A673 (cell line): ENCODE measurements around the gene ITPR2. TPM values are rescaled to one million over a fixed set of nuclear protein-coding genes. Genes with fewer than 3 reads are reported as not detected.
"Not testable (repeated sequence)": the region's sequence is repeated elsewhere in the genome, so short reads cannot be mapped to it uniquely, and the experiment has no call there.

Source experiments
- BruUV-seq: library from RNA; stranded (reverse); fragments of 400-500 nt; replicated peaks from 2 replicates; lab custom pipeline; 2021; lab: Mats Ljungman, UMichigan
- CTCF ChIA-PET: fragments of 300-600 bp; sonication (Branson Sonifier 250); formaldehyde crosslinking; loops from one replicate; lab custom pipeline; 2022; ENCODE audit warnings: antibody characterized with exemption; lab: Charles Lee
- POLR2A ChIA-PET: fragments of 300-600 bp; sonication (Branson Sonifier 250); formaldehyde crosslinking; loops from one replicate; lab custom pipeline; 2022; ENCODE audit warnings: antibody characterized with exemption; ENCODE audit not compliant: low non-redundant PET; lab: Charles Lee
- DNase-seq: peaks from one replicate; pipeline ENCODE4 v3.0.0-alpha.2; 2015; ENCODE audit warnings: low spot score
- H3K27ac ChIP-seq: fragments of 200-600 bp; sonication (generic); 2 replicates; pipeline ENCODE4 v1.5.1; 2016; ENCODE audit warnings: mixed run types, low read depth, mild to moderate bottlenecking, mixed read lengths, antibody characterized with exemption, low read length; ENCODE audit not compliant: poor library complexity, severe bottlenecking
- H3K27me3 ChIP-seq: fragments of 200-600 bp; sonication (generic); replicated peaks from 2 replicates; pipeline ENCODE4 v1.6.1; 2017; ENCODE audit warnings: mixed run types, low read depth, mild to moderate bottlenecking, mixed read lengths, antibody characterized with exemption, low read length; ENCODE audit not compliant: insufficient read depth, poor library complexity
- H3K36me3 ChIP-seq: fragments of 200-600 bp; sonication (generic); 2 replicates; pipeline ENCODE4 v1.6.1; 2016; ENCODE audit warnings: mixed run types, mild to moderate bottlenecking, mixed read lengths, antibody characterized with exemption, low read length; ENCODE audit not compliant: insufficient read depth, poor library complexity, severe bottlenecking
- H3K4me1 ChIP-seq: fragments of 200-600 bp; sonication (generic); 2 replicates; pipeline ENCODE4 v1.6.1; 2017; ENCODE audit warnings: mixed run types, mild to moderate bottlenecking, mixed read lengths, antibody characterized with exemption, low read length; ENCODE audit not compliant: insufficient read depth, poor library complexity, severe bottlenecking
- H3K4me3 ChIP-seq: fragments of 200-600 bp; sonication (generic); 2 replicates; pipeline ENCODE4 v1.5.1; 2016; ENCODE audit warnings: low read depth, mixed run types, mild to moderate bottlenecking, mixed read lengths, low read length; ENCODE audit not compliant: poor library complexity, severe bottlenecking
- H3K9me3 ChIP-seq: fragments of 200-600 bp; sonication (generic); 2 replicates; pipeline ENCODE4 v1.6.1; 2016; ENCODE audit warnings: mixed run types, low read depth, mild to moderate bottlenecking, mixed read lengths, antibody characterized with exemption, low read length; ENCODE audit not compliant: poor library complexity, severe bottlenecking
- EZH2 ChIP-seq: fragments of 200-600 bp; sonication (generic); IDR thresholded peaks from 2 replicates; pipeline ENCODE4 v1.6.1; 2017; ENCODE audit warnings: borderline replicate concordance, low read depth, mild to moderate bottlenecking, mixed read lengths, antibody characterized with exemption, low read length; ENCODE audit not compliant: poor library complexity, severe bottlenecking
- intact Hi-C: fragments of 100-400 bp; cut with micrococcal nuclease; formaldehyde crosslinking; loops from one replicate; pipeline ENCODE4 v1.10.0; 2022; ENCODE audit not compliant: unreplicated experiment
- total RNA-seq: library from RNA; stranded (reverse); gene quantifications from 2 replicates; pipeline ENCODE4 v1.2.3, GENCODE V29; 2021
- TF ChIP-seq, protein P1 (sequence below): fragments of 300-800, 200-600 bp; sonication (generic); conservative IDR thresholded peaks from 2 replicates; pipeline ENCODE4 v1.5.1; 2017; ENCODE audit warnings: low read depth, mild to moderate bottlenecking, antibody characterized with exemption, low read length, moderate library complexity, mixed read lengths

ITPR2 gene
- total RNA-seq, 1 experiment from 2014 or later, result 22.6 TPM

- H3K27ac ChIP-seq, result no peak overlapping the region
- no peaks in the 10 kb centered on the region for H3K36me3 ChIP-seq
- TF ChIP-seq, protein P1, sequence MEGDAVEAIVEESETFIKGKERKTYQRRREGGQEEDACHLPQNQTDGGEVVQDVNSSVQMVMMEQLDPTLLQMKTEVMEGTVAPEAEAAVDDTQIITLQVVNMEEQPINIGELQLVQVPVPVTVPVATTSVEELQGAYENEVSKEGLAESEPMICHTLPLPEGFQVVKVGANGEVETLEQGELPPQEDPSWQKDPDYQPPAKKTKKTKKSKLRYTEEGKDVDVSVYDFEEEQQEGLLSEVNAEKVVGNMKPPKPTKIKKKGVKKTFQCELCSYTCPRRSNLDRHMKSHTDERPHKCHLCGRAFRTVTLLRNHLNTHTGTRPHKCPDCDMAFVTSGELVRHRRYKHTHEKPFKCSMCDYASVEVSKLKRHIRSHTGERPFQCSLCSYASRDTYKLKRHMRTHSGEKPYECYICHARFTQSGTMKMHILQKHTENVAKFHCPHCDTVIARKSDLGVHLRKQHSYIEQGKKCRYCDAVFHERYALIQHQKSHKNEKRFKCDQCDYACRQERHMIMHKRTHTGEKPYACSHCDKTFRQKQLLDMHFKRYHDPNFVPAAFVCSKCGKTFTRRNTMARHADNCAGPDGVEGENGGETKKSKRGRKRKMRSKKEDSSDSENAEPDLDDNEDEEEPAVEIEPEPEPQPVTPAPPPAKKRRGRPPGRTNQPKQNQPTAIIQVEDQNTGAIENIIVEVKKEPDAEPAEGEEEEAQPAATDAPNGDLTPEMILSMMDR, result no peak
- intact Hi-C loops, result no loop called here
- ChIA-PET CTCF (no interaction called here), POLR2A (no interaction called here)
- H3K9me3 ChIP-seq, result no peaks in the 10 kb centered on the region
- H3K27me3 ChIP-seq, result no peaks in the 10 kb centered on the region
- no TSS peak for BruUV-seq
- H3K4me1 ChIP-seq, result no peaks in the 10 kb centered on the region
- DNase-seq, result no peak
- no peak overlapping the region for H3K4me3 ChIP-seq
Measured at GRCh38 chr12:26608706-26609105, 224.3 kb downstream of the ITPR2 start.

GRCh38 chr12:26608273-26608672, 224.7 kb downstream of the ITPR2 start:
- BruUV-seq, result no TSS peak
- ChIA-PET CTCF (no interaction called here), POLR2A (no interaction called here)
- H3K36me3 ChIP-seq, result no peaks in the 10 kb centered on the region
- intact Hi-C loops, result no loop called here
- no peaks in the 10 kb centered on the region for H3K27me3 ChIP-seq
- H3K4me3 ChIP-seq, result no peak overlapping the region
- H3K9me3 ChIP-seq, result no peaks in the 10 kb centered on the region
- no peaks in the 10 kb centered on the region for H3K4me1 ChIP-seq
- no peak for DNase-seq
- TF ChIP-seq, protein P1, result no peak
- no peak for TF ChIP-seq EZH2
- H3K27ac ChIP-seq, result no peak overlapping the region

DNA sequence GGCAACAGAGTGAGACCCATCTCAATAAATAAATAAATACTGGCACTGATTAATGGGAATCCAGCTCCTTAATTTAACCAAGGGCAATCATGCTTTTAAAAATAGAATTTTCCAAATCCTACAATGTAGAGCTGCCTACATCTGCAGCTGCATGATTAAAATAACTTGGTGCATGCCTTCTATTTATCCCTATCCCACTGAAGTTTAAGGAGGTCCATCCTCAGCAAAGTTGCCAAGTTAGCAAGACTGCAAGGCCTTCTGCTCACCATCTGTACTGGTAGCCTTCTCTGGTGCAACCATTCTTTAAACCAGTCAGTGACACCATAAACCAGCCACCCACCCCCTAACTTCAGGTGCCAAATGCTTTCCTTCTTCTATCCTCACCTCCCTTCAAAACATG, 226.1 kb downstream of the ITPR2 start:
- no peak for TF ChIP-seq EZH2
- TF ChIP-seq, protein P1, result no peak
- no peaks in the 10 kb centered on the region for H3K9me3 ChIP-seq
- H3K4me3 ChIP-seq, result no peak overlapping the region
- ChIA-PET POLR2A (no interaction called here), CTCF (no interaction called here)
- H3K27ac ChIP-seq, result no peak overlapping the region
- intact Hi-C loops, result no loop called here
- BruUV-seq, result no TSS peak
- no peak for DNase-seq
- no peaks in the 10 kb centered on the region for H3K36me3 ChIP-seq
- H3K27me3 ChIP-seq, result no peaks in the 10 kb centered on the region
- no peaks in the 10 kb centered on the region for H3K4me1 ChIP-seq

DNA sequence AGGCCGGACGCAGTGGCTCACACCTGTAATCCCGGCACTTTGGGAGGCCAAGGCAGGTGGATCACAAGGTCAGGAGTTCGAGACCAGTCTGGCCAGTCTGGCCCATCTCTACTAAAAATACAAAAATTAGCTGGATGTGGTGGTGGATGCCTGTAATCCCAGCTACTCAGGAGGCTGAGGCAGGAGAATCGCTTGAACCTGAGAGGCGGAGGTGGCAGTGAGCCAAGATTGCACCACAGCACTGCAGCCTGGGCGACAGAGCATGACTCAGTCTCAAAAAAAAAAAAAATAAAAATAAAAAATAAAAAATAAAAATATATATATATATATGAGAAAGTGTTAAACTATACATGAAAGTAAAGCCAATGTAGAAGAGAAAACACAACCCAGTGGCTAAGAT, 228.2 kb downstream of the ITPR2 start:
- H3K9me3 ChIP-seq, BruUV-seq, CTCF ChIA-PET, intact Hi-C loops, H3K4me1 ChIP-seq, H3K4me3 ChIP-seq, POLR2A ChIA-PET, H3K27ac ChIP-seq, H3K36me3 ChIP-seq, DNase-seq, H3K27me3 ChIP-seq: not testable (repeated sequence)
